HS-27A (cell line): ENCODE data around the gene RGMA.

Source experiments
- DNase-seq: peaks from one replicate; pipeline ENCODE4 v3.0.0-alpha.2; 2012; ENCODE audit warnings: low read depth, missing footprints

Gene RGMA

DNA sequence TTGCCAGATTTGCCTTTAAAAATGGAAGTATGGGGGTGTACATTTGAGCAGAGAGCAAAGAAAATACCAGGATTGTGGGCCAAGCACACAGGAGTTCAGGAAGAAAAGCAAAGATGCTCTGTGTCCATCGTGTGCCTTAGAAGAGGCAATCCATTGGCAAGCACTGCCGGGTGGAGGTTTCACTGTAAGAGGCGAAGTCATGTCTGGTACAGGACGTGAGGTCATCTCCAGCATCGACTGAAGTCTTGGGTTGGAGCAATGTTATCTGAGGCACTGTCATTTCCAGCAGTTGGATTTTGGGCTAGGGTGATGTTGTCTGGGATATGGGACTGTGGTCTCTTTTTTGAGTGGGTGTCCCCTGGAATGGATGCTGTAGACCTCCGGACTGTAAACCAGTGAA lies 4.8 kb upstream of the RGMA start:
- no peak for DNase-seq

DNA sequence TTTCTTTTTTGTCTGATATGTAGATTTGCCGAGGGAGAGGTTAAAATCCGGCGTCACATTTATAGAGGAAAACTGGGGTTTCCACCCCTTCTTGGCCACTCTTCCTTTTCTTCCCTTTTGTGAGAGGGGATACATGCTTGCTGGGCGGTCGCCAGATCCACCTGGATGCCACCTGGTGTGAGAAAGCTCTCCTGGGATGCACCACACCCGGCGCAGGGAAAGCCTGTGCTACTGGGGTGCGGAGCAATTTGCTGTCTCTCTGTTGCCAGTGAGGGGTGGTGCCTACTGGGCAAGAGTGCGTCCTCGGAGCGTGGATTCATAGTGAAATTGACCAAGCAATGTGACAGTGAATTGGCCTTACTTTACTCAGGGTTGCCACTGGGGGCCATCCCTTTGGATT lies 2.5 kb upstream of the RGMA start:
- no peak for DNase-seq

DNA sequence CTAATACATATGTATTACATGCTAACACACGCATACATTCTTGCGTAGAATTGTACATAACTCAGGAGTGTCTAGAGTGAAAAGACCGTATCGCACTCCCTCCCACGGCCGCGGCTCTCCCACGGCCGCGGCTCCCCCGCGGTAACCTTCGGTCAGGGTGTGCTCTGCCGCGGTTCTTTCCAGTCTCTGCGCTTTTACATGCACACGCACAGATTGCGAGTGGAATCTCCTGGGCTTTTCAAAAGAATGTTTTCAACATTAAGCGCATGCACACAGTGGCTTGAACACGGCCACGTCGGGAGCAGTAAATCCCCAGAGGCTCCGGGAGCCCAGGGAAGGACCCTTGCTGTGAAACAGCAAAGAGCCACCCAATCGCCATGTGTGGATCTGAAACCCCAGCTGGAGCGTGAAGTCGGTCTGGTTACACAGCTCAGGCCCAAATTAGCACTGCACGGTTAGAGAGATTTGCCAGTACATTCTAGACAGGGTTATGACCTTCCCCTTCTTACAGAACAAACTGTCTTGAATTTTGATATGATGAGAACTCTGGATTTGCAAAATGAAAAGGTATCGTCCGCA lies 805 bp upstream of the RGMA start:
- DNase-seq: no peak

DNA sequence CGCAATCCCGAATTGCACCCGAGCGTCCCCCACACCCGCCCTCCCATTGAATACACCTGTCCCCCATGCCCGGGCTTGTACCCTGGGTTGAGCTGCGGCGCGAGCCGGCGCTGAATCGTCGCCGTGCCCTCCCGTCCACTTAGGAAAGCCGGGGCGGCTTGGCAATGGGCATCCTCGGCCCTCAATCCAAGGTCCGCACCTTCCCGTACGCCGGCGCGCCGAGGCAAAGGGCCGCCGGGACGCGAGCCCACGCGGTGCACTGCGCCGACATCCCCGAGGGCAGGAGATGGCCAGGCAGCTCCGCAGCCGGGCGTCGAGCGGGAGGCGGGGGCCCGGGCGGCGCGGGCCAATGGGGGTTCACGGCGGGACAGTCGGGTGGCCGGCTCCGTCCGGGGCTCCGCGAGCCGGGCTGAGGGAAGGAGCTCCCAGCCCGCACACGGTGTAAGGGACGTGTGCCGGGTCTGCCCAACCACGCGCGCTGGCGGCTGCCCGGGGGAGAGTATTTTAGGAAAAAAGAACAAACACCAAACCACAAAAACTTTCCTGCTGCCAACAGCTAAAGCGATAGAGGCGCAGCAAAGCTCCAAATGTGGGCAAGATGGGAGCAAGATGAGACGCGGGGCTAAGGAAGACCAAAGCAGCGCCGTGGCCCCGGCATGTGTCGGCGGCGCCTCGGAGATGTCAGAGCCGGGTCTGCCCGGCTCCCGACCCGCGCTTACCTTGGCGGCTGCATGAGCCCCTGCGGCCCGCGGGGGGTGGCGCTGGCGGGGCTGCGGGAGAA lies 621 bp downstream of the RGMA start:
- no peak for DNase-seq

DNA sequence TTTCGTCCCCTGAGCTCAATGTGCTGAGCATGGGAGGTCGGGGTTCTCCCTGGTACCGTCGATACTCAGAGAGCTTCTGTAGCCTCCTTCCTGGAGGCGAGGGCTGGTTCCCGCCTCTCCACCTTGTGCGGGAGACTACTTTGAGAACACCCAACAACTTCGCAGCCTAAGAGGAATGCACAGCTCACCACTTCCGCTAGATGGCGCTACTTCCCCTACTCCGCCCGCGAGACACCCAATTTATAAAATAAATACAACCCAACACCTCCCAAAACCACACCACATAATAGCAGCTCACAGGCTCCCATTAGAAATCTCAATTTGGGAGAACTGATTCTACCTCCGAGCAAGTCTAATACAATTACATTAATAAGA lies 1.2 kb downstream of the RGMA start:
- no peak for DNase-seq

DNA sequence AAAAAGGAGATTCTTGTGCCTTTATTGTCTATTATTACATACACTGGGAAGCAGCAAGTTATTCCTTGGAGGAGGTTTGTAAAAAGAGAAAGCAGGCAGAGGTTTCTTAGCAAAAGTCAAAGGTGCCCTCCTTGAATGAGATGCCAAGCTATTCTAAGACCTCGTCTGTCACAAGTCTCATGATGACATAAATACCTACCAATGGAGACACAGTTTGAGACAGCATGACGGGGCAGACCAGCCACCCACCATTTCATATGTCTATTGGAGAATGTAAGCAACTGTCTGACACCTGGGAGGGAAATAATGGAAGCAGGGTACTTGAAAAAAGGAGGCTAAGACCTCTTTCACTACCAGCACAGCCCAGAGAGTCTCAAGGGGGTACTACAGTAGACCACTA lies 2.2 kb downstream of the RGMA start:
- DNase-seq: no peak

DNA sequence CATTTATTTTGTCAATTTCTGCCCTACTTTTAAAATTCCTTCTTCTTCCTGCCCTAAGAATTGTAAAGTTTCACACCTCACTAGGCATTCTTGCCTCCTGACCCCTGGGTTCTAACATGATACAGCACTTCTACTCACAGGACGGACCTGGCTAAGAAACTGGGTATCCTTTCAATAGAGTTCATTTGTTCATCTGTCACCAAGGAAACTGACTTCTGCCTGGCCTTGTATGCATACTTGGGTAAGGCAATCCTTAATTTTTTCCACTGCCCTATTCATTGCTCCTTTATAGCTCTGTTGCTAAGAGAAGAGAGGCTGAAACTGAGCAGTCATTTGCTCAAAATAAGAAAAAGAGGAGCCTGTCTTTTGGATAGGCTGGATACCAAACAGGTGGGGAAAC lies 3.3 kb downstream of the RGMA start:
- DNase-seq: no peak

DNA sequence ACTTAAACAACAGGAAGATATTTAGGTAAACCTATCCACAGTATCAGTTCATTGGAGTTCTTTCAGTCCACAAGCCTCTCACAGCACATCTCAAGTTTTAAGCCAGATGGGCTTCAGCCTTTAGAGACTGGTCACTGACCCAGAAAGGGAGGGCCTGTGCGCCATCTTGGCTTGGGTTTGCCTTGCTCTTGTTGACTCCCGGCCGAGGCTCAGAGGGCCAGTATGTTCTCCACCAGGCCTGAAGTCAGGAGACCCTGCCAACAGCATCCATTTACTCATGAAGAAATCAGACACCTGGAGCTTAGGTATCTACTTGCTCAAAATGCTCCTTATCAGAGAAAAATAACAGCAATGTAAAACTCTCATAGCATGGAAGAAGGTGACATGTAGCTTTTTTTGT lies 6.2 kb downstream of the RGMA start:
- DNase-seq: no peak

DNA sequence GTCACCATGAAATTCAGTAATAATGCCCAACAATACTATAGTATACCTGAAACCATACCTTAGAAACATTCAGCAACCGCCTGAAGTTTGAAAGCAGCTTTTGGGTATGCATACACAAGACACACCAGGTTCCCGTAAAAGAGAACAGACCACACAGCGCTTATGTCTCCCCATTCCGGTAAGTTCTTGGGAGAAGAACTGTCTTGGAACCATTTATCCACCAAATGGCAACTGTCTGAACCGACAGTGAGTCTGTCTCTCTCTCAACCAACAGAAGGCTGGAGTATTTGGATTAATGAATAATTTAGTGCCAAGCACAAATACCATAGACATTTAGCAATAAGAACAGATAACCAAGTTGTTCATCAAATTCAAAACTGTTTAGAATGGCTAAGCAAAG lies 7.6 kb downstream of the RGMA start:
- DNase-seq: no peak

DNA sequence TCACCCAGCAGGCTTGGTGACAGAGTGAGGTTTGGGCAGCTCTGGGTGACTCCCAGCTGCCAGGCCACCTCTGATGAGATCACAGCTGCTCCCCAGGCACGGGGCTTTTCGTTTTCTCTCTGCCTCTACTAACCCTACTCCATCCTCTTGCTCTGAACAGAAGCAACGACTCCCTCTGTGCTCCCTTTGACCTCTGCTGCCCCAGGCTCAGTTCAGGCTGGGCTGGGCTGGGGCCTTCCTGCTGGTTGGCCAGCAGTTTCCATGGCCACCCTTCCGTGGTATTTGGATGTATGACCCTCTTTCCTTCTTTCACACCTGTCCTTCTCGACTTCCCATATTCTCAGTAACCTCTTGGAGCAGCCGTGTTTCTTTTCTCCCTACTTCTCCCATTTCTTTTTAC lies 8.6 kb downstream of the RGMA start:
- no peak for DNase-seq

DNA sequence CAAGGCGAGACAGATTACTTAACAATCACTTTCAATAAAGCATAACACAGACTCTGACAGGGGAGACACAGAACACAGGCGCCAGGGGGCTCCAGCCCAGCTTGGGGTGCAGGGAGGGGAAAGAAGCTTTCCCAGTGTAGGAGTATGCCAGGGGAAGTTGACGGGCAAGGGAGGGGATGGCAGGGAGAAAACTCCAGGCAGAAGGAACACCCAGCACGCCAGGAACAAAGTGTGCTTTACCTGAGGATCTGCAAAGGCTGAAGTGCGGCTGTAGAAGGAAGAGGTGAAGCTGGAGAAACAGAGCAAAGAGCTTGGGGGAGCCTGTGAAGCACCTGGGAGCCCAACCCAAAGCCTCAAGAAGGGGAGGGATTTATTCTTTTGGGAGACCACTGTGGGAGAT lies 12.1 kb downstream of the RGMA start:
- DNase-seq: no peak

DNA sequence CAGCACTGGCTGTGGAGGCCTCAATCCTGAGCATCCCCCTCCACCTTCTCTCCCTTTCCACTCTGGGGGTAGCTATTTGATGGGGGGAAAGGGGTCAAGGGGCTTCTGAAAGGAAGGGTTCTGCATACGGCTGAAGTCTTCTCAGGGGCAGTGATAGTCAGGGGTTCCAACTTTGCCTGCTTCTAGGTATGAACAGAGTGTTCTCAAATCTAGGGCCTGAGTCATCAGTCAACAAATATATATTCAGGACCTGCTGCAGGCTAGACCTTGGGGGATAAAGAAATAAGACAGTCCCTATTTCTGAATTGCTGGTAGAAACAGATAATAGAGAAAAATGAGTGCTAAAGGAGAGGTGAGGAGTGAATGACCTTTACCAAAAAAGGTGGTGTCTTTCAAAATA lies 12.8 kb downstream of the RGMA start:
- DNase-seq: no peak

DNA sequence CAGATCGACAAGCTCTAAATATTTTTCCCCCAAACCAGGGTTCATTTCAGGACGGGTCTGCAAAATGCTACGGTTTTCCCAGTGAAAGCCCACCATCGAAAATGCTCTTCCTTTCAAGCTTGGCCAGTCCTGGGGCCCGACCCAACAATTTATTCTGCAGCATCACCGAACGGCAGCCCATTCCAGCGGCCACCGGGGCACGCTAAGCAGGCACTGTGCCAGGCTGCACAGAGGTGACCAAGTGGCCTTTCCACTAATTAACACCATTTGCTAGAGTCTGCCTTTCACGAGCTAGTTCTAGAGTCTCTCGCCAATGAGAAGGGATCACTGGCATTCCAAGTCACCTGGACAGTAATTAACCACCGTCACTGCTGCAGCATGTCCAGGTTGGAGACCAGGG lies 14.4 kb downstream of the RGMA start:
- no peak for DNase-seq

DNA sequence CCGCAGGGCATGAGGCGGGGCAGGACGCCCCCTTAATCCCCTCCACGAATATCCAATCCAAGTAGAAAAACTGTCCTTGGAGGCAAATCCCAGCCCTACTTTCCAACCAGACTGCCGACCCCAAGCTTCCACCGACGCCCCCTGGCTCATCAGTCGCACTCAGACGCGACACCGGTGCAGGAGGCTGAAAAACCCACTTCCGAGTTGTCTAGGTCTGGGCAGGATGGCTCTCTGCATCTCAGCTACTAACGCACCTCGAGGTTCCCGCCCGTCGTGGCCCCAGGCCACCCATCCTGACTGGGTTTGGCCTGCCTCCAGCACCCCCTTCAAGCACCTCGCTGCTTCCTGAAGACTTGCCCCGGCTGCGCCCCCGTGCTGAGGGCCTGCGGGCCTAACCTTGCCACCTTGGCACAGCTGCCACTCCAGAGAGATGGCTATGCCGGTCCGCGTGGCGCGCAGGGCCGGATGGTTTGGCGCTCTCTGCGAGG lies 15.5 kb downstream of the RGMA start:
- no peak for DNase-seq

DNA sequence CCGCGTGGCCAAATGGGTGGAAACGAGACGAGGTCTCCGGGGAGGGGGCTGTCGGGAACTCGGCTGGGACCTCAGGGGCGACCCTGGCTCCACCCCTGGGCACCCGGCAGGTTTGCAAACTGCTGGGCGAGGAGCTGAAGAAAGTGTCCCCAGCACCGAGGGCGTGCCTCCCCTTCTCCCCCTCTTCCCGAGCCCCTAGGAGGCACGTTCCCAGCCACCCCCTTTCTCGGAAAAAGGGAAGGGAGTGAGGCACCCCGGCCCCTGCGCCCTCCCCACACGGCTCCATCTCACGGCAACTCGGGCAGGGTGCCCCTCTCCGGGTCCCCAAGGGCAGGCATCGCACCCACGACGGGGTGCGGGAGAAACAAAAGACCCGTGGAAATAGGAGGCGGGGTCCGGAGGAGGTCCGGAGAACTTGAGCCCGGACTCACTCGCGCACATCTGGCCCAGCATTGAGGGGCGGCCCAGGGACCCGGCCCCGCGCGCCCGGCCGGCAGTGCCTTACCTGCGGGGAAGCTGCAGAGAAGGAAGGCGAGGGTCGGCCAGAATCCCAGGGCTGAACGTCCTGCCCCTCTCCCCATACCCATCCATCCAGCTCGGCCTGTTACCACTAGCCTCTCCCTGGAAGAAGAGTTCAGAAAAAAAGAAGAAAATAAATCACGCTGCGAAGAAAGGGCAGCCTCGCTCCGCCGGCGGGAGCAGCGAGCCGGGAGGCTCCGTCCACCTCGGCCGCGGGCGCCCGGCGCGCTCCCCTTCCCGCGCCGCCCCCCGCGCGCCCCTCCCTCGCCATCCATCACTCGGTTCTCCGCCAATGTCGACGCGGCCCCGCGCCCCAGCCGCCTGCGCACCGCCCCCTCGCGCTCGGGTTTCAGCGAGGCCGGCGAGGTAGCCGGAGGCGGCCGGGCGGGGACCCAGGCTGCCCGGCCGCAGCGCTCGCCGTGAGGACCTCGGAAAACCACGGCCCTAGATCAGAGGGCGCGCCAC lies 16.3 kb downstream of the RGMA start:
- DNase-seq: no peak

DNA sequence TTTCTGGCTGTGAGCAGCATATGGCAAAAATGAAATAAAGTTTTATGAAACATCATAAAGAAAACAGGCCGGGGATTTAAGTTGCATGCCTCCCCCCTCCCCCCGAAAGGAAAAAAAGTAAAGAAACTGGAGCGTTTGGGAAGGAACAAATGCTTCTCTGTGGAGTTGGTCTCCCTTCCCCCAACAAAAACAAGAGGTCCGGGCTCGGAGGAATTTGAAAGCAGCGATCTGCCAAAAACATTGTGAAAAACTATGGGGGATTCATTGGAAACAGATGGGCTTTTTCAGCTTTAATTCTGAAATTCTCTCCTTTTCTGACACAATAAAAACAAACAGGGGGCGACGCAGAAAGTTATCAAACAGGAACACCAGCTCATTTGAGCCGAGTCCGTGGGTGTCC lies 17.0 kb downstream of the RGMA start:
- no peak for DNase-seq

DNA sequence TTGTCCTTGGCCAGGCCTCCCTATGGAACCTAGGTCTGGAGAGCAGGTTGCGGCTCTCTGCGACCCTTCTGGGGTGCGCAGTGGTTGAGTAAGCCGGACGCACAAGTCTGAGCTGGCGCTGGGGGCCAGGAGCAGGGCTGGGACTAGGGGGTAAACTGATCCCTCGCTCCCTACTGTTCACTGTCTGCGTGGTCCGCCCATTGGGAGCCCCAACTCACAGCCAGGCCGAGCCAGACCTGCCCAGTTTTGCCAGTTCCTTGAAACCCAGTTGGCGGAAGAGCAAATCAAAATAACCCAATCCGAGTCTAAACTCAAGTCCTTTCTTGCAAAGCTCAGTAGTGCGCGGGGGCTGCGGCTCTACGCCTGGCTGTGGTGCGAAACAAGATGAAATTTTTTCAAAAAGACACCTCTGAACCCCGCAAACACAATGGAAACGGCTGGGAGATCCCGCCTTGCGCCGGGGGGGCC lies 17.5 kb downstream of the RGMA start:
- no peak for DNase-seq

DNA sequence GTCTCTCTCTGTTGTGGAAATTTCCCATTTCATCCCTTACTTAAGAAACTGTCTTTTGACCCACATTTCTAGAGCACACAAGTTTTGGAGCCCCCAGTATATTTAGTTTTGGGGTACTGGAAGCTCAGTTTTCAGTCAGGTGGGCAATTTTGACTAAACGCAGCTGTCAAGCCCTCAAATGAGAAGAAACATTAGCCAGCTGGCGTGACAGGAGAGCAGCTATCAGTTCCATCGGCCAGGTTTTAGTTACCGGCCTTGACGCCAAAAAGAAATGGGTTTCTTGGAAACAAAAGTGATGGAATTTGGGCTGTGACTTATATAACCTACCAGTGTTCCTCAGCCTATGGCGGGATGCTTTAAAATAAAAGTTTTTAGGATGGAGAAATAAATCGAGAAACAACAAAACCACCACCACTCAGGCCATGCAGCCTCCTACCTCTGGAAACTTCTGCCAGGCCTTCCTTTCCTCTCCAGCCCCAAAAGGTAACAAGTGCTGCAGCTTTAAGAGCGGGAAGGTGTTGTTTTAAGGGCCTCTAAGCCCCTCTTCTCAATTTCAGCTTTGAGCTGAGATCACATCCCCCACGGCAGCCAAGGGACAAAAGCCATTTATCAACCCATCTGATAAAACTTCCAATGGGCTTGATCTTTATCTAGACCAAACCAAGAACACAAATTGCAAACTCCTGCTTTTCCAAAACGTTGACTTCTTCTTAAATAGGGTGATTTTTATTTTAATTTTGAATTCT lies 18.3 kb downstream of the RGMA start:
- no peak for DNase-seq

DNA sequence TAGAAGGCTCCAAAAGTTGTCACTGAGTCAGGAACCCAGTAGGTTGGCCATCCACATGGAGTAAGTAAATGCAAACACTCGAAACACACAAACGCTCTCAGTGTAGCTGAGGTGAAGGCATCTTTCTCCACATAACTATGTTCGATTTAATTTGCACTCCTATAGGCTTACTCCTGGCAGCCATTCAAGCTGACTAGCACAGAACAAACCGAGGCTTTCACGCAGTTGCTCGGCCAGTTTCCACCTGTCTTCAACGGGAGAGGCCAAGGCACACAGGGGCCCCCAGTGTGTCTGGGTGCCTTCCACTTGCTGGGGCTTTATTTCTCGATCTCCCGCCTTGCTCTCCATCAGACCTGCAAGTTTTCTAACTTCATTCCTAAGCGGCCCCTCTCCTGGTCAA lies 18.9 kb downstream of the RGMA start:
- DNase-seq: no peak

DNA sequence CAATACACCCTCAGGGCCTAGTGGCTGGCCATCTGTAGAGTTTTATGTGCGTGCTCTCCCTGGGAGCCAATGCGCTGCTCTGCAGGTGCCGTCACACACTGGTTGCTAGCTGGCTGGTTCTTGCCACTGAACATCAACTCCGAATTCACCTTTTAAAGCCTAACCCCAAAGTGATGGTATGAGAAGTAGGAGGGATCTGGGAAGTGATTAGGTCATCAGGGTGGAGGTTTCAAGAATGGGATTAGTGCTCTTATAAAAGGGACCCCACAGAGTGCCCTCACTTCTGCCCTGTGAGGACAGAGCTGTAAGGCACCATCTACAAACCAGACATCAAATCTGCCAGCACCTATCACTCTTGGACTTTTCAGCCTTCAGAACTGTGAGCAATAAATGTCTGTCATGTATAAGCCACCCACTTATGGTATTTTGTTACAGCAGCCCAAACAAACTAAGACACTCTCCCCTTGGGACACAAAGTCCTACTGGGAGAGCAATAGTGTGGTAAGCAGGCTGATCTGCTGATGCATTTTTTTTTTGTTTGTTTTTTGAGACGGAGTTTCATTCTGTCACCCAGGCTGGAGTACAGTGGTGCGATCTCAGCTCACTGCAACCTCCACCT lies 20.3 kb downstream of the RGMA start:
- no peak for DNase-seq

DNA sequence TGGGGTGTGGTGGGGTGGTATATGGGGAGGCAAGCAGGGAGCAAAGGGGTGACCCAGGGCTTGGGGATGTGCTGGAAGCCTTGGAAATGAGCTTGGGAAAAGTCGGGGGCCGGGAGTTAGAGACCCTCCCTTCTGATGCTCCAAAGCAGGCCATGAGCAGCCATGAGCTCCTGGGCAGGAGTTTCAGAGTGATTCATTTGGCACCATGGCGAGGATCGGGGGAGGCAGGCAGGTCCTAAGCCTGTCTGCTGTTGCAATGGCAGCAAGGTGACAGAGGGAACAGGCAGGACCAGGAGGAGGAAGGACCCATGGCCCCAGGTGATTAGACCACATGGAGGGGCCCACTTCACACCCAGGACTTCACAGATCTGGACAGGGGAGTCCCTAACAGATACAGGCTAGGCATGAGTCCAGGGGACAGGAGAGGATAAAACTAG lies 21.3 kb downstream of the RGMA start:
- no peak for DNase-seq
